ENCODE results near the gene ZSCAN1.

The ZSCAN1 gene

DNA sequence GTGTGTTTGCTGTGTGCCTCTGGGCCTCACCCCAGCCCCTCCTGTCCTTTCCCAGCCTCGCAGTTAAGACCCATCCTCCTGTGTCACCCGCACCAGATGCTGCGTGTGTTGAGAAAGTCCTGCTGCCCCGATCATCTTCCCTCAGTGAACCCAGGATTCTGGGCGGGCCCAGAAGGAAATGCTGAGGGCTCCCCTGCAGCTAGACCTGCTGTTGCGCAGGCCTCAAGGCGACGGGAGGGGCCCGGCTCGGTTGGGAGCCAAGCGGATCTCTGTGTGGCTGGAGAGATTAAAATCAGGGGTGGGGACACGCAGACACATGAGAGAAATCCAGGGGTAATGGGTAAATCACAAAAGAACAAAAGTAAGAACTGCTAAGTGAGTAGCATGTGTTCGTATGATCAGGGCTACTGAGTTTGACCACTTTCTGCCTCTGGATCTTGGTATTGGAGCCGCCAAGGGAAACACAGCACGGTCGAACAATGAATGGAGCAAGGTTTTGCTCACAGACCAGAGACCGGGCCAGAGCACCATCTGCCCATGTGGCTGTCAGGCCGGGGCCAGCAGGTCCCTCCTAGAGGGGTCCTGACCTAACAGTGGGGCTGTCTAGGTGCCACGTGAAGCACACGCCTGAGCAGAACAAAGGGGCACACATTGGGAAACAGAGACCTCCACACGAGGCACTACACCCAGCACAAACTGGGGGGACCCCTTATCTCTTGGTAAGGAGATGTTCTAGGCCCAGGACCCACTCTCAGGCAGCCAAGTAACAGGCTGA is 7.1 kb downstream of the ZSCAN1 start:
- DNase-seq: no peak

DNA sequence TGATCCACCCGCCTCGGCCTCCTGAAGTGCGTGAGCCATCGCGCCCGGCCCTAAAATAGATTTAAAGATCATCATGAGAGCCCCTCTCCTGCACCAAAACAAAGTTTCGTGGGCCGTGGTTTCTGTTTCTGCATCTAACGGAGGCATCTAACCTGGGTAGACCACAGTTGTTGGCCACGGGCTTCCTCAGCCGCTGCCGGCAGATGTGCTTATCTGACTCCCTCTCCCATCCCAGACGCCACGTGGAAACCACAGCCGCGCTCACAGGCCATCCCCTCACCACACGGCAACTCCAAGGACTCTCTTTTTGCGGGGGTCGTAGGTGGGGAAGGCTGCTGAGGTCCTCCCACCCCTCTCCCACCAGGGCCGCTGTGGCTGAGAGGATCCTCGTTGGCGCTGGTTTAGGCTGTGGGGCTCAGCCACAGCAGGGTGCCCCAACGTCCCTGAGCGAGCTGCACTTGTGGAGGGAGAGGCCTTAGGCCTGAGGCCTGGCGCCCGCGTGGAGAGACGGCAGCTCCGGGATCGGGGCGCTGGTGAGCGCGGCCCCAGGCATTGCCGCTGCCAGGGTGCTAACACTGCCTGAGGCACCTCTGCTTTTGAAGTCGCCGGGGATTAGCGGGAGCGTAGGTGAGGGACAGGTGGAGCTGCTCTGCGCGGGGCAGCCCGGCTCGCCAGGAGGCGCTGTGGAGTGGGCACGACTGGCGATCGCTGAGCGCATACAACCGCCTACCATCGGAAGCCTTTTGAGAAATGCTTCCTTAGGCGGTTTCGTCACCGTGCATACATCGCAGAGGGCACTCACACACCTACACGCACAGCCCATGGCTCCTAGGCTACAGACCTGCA is 8.9 kb downstream of the ZSCAN1 start:
- DNase-seq: no peak

DNA sequence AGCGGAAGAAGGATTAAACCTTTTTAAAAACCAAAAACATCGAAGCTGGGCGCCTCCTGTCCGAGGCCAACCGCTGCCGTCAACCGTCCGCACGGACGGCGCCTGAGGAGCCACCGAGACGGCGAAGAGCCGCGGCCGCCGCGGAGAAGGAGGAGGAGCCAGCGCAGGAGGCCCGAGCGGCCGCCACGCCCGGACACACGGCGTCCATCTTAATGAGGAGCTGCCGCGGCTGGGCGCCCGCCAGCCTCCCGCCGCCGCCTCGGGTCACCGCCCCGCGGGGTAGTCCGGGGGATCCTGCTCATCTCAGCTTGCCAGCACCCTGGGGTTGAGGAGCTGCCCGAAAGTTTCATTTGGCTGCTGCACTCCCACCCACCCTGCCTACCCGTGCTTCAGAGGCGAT is 10.6 kb downstream of the ZSCAN1 start:
- no peak for DNase-seq

DNA sequence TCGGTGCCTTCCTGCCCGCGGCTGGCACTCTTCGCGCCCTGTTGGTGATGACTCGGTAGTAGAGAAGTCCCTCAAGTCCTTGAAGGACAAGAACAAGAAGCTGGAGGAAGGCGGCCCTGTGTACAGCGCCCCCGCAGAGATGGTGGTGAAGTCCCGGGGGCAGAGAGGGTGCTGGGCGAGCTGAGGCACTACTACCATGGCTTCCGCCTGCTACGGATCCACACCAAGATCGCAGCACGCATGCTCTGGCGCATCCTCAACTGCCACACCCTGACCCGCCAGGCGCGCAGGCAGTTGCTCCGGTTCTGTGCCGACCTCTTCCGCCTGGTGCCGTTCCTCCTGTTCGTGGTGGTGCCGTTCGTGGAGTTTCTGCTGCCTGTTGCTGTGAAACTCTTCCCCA is 11.1 kb downstream of the ZSCAN1 start:
- DNase-seq: no peak

DNA sequence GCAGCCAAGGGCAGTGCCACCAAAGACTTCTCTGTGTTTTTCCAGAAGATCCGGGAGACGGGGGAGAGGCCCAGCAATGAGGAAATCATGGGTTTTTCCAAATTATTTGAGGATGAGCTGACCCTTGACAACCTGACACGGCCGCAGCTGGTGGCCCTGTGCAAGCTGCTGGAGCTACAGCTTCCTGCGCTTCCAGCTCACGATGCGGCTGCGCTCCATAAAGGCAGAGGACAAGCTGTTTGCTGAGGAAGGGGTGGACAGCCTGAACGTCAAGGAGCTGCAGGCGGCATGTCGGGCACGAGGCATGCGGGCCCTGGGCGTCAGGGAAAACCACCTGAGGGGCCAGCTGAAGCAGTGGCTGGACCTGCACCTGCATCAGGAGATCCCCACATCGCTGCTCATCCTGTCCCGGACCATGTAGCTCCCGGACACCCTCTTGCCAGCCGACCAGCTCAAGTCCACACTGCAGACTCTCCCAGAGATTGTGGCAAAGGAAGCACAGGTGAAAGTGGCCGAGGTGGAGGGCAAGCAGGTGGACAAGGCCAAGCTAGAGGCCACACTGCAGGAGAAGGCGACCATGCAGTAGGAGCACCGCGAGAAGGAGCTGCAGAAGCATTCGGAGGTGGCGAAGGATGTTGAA is 11.7 kb downstream of the ZSCAN1 start:
- no peak for DNase-seq

DNA sequence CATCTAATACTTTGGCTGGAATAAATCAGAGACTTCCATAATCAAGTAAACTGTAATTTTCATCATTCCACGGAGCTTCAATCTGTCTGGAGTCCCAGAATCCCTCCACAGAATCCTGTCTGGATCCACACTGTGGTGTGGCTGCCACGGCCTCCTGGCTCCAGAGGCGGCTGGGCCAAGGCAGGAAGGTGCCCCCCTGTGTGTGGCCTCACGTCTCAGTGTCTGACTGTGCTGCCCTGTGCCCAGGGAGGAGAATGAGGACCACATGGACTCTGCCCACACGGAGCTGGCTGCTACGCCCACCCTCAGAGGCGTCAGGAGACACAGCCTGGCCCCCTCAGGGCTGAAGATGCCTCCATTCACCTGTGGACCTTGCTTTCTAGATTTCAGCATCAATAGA is 13.0 kb downstream of the ZSCAN1 start:
- DNase-seq: no peak

DNA sequence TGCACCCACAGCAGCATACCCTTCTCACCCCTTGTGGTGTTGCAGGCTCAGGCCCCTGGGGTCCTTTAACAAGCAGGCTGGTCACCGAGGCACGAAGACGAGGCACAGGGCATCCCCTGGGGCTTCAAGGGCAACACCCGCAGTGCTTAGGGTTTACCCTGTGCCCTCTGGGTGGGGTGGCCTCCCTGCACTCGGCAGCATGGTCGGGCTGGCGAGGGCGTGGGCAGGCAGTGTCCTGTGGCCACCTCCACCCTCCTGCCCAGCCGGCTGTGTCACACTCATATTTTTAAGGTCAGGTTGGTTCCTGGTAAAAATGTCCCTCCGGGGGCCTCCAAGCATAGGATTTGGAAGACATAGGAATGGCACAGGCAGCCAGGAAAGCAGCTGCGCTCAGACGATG is 13.8 kb downstream of the ZSCAN1 start:
- no peak for DNase-seq

DNA sequence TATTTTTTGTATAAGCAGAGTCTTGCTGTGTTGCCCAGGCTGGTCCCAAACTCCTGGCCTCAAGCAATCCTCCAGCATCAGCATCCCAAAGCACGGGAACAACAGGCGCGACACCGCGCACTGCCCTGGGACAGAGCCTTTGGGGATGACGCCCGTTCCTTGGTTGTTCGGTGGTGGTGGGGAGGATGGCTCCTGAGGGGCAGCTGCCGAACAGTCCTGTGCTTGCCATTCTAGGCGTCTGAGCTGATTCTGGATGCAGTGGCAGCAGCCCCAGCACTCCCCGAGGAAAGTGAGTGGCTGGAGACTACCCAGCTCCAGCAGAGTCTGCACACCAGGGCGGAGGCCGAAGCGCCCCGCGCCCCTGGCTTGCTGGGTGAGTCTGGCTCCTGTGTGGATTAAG is 18.4 kb downstream of the ZSCAN1 start:
- DNase-seq: no peak

DNA sequence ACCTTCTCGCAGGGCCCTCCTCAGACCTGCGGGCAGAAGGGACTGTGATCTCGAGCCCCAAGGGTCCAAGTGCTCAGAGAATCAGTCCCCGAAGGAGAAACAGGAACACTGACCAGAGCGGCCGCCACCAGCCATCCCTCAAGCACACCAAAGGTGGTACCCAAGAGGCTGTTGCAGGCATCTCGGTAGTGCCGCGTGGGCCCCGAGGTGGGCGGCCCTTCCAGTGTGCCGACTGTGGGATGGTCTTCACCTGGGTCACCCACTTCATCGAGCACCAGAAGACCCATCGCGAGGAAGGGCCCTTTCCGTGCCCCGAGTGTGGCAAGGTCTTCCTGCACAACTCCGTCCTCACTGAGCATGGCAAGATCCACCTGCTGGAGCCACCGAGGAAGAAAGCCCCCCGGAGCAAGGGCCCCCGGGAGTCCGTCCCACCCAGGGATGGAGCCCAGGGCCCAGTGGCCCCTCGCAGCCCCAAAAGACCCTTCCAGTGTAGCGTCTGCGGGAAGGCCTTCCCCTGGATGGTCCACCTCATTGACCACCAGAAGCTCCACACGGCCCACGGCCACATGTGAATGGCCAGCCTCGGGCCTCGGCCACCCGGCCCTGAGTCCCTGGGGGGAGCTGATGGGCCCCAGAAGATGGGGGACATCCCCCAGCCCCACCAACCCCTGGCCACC is 19.8 kb downstream of the ZSCAN1 start:
- DNase-seq: no peak

DNA sequence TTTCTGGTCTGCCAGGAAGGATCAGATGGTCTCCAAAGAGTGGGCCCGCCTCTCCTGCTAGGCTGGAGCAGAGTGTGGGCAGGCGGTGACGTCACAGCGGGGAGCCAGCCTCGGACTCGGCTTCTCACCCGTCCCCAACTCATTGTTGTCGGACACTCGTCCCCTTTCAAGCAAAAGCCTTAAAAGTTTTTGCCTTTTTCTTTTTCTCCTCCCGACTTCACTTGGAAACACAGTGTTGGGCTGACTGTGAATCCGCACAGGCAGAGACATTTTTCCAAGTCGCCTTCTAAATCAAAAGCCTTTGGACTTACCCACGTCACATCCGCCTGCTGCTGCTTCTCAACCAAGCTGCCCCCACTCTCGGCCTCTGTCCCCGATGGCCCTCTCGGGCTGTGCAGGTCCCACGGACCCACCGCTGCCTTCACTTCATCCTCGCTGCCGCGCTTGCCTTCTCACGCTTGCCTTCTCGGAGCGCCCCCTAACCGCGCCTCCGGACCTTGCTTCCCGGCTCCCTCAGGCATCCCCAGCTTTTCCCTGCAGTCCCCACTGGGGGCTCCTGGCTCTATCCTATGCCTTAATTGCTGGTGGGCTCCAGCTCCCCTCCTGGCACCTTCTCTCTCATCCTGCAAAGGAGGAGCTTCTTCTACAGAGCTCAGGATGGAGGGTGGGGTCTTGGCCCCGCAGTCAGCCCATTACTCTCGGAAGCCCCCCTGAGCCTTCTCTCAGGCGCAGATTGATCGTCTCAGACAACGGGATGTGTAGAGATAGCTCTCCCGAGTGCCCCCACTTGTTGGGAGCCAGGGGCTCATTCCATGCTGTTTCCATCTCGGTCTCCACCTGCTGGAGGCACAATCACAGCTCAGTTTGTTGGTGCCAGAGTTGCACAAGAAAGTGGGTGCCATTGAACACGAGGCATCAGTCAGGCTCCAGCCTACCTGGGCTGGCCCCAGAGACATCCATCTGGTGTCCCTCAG is 21.4 kb downstream of the ZSCAN1 start:
- no peak for DNase-seq

DNA sequence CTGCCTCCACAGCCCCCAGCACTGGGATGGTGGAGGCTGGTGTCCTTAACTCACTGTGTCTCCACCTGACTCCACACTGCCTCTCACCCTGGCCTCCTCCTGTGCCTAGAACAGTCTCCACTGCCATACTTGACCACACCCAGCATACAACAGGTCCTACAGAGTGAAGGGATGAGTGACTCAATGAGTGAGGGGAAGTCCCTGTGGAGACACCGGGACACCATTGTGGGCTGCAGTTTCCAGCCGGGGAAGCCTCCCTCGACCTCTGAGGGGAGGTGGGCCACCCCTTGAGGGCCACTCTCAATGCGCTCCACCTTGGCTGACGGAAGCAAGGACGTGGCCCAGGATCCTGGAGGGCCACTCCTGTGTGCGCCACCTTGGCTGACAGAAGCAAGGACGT is 22.4 kb downstream of the ZSCAN1 start:
- no peak for DNase-seq

DNA sequence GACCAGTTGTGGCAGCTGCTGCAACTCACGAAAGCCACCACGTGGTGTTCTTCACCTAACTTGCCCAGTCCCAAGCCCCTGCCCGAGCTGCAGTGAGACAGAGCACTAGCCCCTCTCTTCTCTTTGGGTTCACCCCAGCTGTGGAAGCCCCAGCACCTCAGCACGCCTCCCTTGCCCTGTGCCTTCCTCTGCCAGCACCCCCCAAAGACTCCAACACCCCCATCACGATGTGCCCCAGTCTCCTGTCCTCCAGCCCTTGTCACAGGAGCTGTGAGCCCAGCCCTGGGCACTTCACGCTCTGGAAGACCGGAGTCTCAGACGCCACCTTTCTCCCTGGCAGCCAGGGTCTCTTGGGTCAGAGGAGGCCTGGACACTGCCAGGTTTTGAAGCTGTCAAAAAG is 23.0 kb downstream of the ZSCAN1 start:
- no peak for DNase-seq

DNA sequence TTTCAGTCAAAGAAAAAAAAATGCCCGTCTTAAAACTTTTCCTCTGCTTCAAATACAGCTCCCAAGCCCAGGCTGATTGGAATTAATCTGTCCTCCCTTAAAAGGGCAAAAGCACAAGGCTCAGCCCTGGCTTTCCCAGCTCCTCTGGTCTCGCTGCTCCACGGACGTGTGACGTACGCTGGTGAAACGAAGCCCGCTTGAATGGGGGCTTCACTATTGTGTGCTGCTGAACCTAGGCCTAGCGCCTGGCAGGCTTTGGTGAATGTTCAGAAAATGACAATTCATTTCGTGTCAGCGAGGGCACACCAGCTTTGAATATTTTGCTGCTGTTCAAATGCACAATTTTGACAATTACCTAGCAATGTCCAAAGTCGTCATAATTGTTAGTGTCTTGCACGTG is 24.6 kb downstream of the ZSCAN1 start:
- no peak for DNase-seq

DNA sequence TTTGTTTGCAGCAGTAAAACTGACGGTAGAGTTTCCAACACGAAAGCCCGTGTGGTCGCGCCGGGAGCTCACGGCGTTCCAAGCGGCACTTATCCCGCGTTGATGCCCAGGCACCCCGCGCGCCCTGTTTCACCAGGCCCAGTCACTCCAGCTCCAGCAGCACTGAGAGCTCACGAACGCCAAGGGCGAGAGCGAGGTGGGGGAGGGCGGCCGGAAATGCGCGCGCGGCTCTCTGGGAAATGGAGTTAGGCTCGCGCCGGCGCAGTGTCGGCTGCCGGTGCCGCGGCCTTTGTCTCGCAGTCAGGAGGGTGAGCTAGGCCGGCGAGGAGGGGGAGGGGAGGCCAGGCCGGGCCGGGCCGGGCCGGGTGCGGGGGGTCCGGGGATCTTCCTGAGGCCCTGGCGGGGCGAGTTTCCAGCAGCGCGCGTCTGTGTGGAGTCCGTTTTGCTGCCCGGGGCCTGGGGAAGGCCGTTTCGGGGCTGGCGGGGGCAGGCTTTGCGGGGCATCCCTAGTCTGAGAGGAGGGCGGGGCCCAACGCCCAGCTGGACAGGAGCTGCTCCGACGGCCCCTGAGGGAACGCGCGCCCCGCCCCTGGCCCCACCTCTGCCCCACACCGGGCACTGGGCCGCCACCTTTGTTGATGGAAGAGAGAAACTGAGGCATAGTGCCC is 25.3 kb downstream of the ZSCAN1 start, which contains the start of gene ZNF135:
TSS of gene ZNF135 (plus strand) at position 280 of the 668 bp plus-strand sequence. CDS start 721 bp downstream, outside the sequence.
- peak; percentile 24 for DNase-seq

DNA sequence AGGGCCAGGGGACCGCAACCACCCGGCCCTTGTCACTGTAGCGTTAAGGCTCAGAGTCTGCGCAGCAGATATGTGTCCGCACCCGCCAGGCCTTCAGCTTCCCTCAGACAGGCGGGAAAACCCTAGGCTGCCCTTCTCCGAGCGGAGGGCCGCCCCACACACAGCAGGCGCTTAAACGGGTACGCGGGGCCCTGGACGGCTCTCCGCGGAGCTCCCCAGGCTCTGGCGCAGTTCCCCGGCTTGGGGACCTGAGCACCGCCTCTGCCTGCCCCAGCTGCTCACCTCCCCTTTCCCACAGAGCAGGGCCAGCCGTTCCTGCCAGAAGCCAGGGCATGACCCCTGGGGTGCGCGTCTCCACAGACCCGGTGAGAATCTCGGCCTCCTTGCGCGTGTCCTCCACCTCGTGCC is 25.9 kb downstream of the ZSCAN1 start:
- DNase-seq: no peak

DNA sequence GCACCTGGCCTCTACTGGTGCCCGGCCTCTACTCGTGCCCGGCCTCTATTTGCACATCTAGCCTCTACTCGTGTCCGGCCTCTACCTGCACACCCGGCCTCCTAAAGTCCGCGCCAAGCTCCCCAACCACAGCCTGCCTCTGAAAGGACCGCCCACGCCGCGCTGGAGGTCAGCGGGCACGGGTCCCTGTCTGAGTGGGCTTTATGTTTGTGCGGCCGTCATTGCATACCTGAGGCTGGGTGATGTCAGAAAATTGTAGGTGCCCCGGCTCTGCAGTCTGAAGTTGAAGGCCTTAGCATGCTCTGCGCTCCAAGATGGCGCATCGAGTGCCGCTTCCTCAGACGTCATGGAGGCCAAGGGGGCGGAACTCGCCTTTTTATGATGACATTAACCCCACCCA is 26.4 kb downstream of the ZSCAN1 start:
- DNase-seq: no peak

DNA sequence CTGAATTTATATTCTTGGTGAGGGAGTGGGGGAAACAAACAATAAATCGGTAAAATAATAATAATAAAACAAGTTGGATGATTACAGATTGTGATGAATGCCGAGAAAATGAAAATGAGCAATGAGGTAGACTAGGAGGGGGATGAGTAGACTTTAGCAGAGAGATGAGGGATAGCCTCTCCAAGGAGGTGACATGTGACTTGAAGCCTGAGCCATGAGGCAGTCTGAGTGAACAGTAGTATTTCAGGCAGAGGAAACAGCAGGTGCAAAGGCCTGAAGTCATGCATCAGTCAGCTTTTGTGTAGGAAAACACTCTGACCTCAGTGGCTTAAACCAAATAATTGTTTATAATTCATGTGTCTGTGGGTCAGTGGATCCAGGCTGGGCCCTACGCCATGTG is 29.9 kb downstream of the ZSCAN1 start:
- DNase-seq: no peak

DNA sequence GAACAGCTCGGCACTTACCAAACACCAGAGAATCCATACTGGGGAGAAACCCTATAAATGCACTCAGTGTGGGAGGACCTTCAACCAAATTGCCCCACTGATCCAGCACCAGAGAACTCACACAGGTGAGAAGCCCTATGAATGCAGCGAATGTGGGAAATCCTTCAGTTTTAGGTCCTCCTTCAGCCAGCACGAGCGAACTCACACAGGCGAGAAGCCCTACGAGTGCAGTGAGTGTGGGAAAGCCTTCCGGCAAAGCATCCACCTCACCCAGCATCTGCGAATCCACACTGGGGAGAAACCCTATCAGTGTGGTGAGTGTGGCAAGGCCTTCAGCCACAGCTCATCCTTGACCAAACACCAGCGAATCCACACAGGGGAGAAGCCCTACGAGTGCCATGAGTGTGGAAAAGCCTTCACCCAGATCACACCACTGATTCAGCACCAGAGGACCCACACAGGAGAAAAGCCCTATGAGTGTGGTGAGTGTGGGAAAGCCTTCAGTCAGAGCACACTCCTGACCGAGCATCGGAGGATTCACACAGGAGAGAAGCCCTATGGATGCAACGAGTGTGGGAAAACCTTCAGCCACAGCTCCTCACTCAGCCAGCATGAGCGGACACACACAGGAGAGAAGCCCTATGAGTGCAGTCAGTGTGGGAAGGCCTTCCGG is 33.6 kb downstream of the ZSCAN1 start:
- no peak for DNase-seq

DNA sequence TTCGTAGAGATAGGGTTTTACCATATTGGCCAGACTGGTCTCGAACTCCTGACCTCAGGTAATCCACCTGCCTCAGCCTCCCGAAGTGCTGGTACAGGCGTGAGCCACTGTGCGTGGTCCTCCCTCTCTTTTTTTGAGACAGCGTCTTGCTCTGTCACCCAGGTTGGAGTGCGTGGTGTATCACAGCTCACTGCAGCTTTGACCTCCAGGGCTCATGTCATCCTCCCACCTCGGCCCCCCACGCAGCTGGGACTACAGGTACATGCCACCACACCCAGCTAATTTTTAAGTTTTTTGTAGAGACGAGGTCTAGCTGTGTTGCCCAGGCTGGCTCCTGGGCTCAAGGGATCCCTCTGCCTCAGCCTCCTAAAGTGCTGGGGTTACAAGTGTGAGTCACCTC is 46.0 kb downstream of the ZSCAN1 start:
- DNase-seq: no peak

DNA sequence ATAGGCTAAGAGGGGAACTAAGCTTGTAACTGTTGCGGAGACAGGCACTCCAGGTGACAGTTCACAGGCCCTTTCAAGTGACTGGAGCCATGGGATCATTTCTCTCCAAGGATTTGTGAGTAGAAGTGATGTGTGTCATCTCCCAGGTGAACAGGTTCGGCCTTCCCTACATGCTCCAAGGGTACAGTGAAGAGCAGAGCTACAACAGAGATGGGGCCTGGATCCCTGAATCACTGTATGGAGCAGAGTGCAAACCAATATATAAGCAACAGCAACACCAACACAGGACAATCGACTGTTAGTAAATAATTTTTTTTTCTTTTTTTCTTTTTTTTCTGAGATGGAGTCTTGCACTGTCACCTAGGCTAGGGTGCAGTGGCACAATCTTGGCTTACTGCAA is 49.2 kb downstream of the ZSCAN1 start:
- DNase-seq: no peak

All from inflammatory macrophage treated with lipopolysaccharide for 4 hours (primary cell).